HCT116 (cell line): ENCODE results near the gene ENTPD7. TPM values are rescaled to one million over a fixed set of nuclear protein-coding genes. Genes with fewer than 3 reads are reported as not detected.

Experiments used
- ATAC-seq: fragments of 200-7000 bp; cut with Tn5 transposase; 2 replicates; pipeline ENCODE4 v1.9.1; 2020; ENCODE audit warnings: mild to moderate bottlenecking, moderate library complexity
- BruUV-seq: library from RNA; stranded (reverse); fragments of 400-500 nt; replicated peaks from 2 replicates; lab custom pipeline; 2021; lab: Mats Ljungman, UMichigan
- CTCF ChIA-PET: fragments of 300-600 bp; sonication (Branson Sonifier 250); formaldehyde crosslinking; loops from one replicate; lab custom pipeline; 2021; ENCODE audit warnings: antibody characterized with exemption; lab: Charles Lee
- POLR2A ChIA-PET: fragments of 300-600, 350-600 bp; sonication (Branson Sonifier 250); formaldehyde crosslinking; loops from one replicate; lab custom pipeline; 2021; ENCODE audit warnings: antibody characterized with exemption; lab: Charles Lee
- RAD21 ChIA-PET, 2 experiments: fragments of 300-600 bp; sonication (Branson Sonifier 250); formaldehyde crosslinking; loops; one replicate each; lab custom pipeline; 2023; ENCODE audit warnings: low total read pairs in 2 of 2; ENCODE audit not compliant: uncharacterized antibody in 2 of 2, unreplicated experiment in 2 of 2, low non-redundant PET in 1 of 2; lab: Charles Lee
- DNase-seq: peaks from one replicate; pipeline ENCODE4 v3.0.0-alpha.2; 2010; ENCODE audit warnings: low read depth, low spot score
- H2AFZ ChIP-seq: fragments of 200-600 bp; shearing (Covaris generic), sonication (generic); 2 replicates; pipeline ENCODE4 v1.6.1; 2017; ENCODE audit warnings: low read depth, mixed run types, mixed read lengths, antibody characterized with exemption, low read length; ENCODE audit not compliant: poor library complexity, severe bottlenecking
- H3K27ac ChIP-seq: 2 replicates; pipeline ENCODE4 v1.5.1; 2012; ENCODE audit warnings: low read depth, low read length
- H3K27me3 ChIP-seq: fragments of 200-600 bp; sonication (generic); 2 replicates; pipeline ENCODE4 v1.6.1; 2016; ENCODE audit warnings: mixed run types, low read length, mixed read lengths; ENCODE audit not compliant: insufficient read depth
- H3K36me3 ChIP-seq, 2 experiments: fragments of 200-500 bp in 1 of 2; fragments of 200-600 bp in 1 of 2; sonication (Bioruptor generic) in 1 of 2; sonication (generic) in 1 of 2; 2 replicates each; pipeline versions ENCODE4 v1.5.1 to v1.6.1; 2014 to 2016; ENCODE audit warnings: low read length in 2 of 2, inconsistent platforms in 1 of 2, mixed read lengths in 1 of 2, mixed run types in 1 of 2; ENCODE audit not compliant: insufficient read depth in 2 of 2, control insufficient read depth in 1 of 2
- H3K4me1 ChIP-seq, 2 experiments: fragments of 200-600 bp in 1 of 2; sonication (generic) in 1 of 2; 2 replicates each; pipeline versions ENCODE4 v1.5.1 to v1.6.1; 2012 to 2017; ENCODE audit warnings: low read length in 2 of 2, inconsistent platforms in 1 of 2, mild to moderate bottlenecking in 1 of 2, mixed read lengths in 1 of 2, mixed run types in 1 of 2, moderate library complexity in 1 of 2; ENCODE audit not compliant: insufficient read depth in 2 of 2, control insufficient read depth in 1 of 2
- H3K4me2 ChIP-seq: fragments of 200-600 bp; sonication (generic); 2 replicates; pipeline ENCODE4 v1.6.1; 2017; ENCODE audit warnings: mixed run types, low read length, mixed read lengths
- H3K4me3 ChIP-seq, 2 experiments: fragments of 200-600 bp in 1 of 2; sonication (generic) in 1 of 2; replicated peaks in 1 of 2; 2 replicates each; pipeline ENCODE4 v1.5.1; 2011 to 2016; ENCODE audit warnings: low read length in 2 of 2, control low read depth in 1 of 2, low read depth in 1 of 2, mild to moderate bottlenecking in 1 of 2, mixed read lengths in 1 of 2, mixed run types in 1 of 2
- H3K79me2 ChIP-seq: fragments of 200-600 bp; sonication (generic); 2 replicates; pipeline ENCODE4 v1.6.1; 2017; ENCODE audit warnings: mild to moderate bottlenecking, mixed run types, low read length, moderate library complexity, mixed read lengths; ENCODE audit not compliant: insufficient read depth
- H3K9ac ChIP-seq: fragments of 200-600 bp; sonication (generic); 2 replicates; pipeline ENCODE4 v1.6.1; 2016; ENCODE audit warnings: low read length, mixed read lengths
- H3K9me2 ChIP-seq: fragments of 200-600 bp; sonication (generic), shearing (Covaris generic); 2 replicates; pipeline ENCODE4 v1.6.1; 2017; ENCODE audit warnings: mixed run types, mild to moderate bottlenecking, moderate library complexity; ENCODE audit not compliant: insufficient read depth
- H3K9me3 ChIP-seq, 2 experiments: fragments of 200-500 bp in 1 of 2; fragments of 200-600 bp in 1 of 2; sonication (Bioruptor generic) in 1 of 2; sonication (generic) in 1 of 2; 2 replicates each; pipeline ENCODE4 v1.6.1; 2014 to 2017; ENCODE audit warnings: low read length in 2 of 2, mixed read lengths in 2 of 2, inconsistent platforms in 1 of 2, low read depth in 1 of 2, mild to moderate bottlenecking in 1 of 2, mixed run types in 1 of 2, moderate library complexity in 1 of 2; ENCODE audit not compliant: control insufficient read depth in 1 of 2, insufficient read depth in 1 of 2
- H4K20me1 ChIP-seq: fragments of 200-600 bp; sonication (generic), shearing (Covaris generic); 2 replicates; pipeline ENCODE4 v1.6.1; 2017; ENCODE audit warnings: mixed run types, mild to moderate bottlenecking, moderate library complexity; ENCODE audit not compliant: insufficient read depth
- ATF3 ChIP-seq: IDR thresholded peaks from 2 replicates; pipeline ENCODE4 v1.6.1; 2012
- CTCF ChIP-seq, 3 experiments: fragments of 200-600 bp in 1 of 3; sonication (generic) in 1 of 3; IDR thresholded peaks in 2 of 3; conservative IDR thresholded peaks in 1 of 3; 2 replicates each; pipeline ENCODE4 v1.5.1; 2012 to 2017; ENCODE audit warnings: low read depth in 2 of 3, low read length in 2 of 3, antibody characterized with exemption in 1 of 3, borderline replicate concordance in 1 of 3, control low read depth in 1 of 3, mild to moderate bottlenecking in 1 of 3, mixed read lengths in 1 of 3, mixed run types in 1 of 3, moderate library complexity in 1 of 3; ENCODE audit not compliant: insufficient read depth in 1 of 3
- EGR1 ChIP-seq: IDR thresholded peaks from 2 replicates; pipeline ENCODE4 v1.6.1; 2012; ENCODE audit warnings: low read depth
- MAX ChIP-seq: IDR thresholded peaks from 2 replicates; pipeline ENCODE4 v1.6.1; 2012
- POLR2A ChIP-seq: IDR thresholded peaks from 2 replicates; pipeline ENCODE4 v1.7.0; 2011; ENCODE audit warnings: borderline replicate concordance; ENCODE audit not compliant: insufficient read depth, insufficient read length; ENCODE audit errors: extremely low read depth
- SP1 ChIP-seq: IDR thresholded peaks from 2 replicates; pipeline ENCODE4 v1.6.1; 2012; ENCODE audit warnings: low read depth
- SRF ChIP-seq: IDR thresholded peaks from 2 replicates; pipeline ENCODE4 v1.6.1; 2012; ENCODE audit warnings: low read depth
- ZFX ChIP-seq: fragments of 450-650 bp; IDR thresholded peaks from 2 replicates; pipeline ENCODE4 v1.6.1; 2017
- intact Hi-C: fragments of 100-400 bp; cut with micrococcal nuclease; formaldehyde crosslinking; loops from 2 replicates; pipeline ENCODE4 v1.10.0; 2022
- total RNA-seq: library from RNA; stranded (reverse); gene quantifications from one replicate; pipeline ENCODE4 v1.2.1, GENCODE V29; 2021; ENCODE audit not compliant: unreplicated experiment

ENTPD7 gene
- total RNA-seq, 1 experiment from 2014 or later = 12.3 TPM

- TF ChIP-seq ATF3 = no peak
- TF ChIP-seq EGR1 = no peak
- TF ChIP-seq SRF = no peak
- TF ChIP-seq POLR2A = no peak
- TF ChIP-seq ZFX = no peak
- no peak for TF ChIP-seq MAX
Observed at GRCh38 chr10:99611326-99611725, 48.0 kb upstream of the ENTPD7 start (continued).

GRCh38 chr10:99612167-99612831, 47.0 kb upstream of the ENTPD7 start:
- ChIA-PET RAD21 (interaction anchor here (1.0 to 1.3 kb wide), 5 partner anchors 52 to 177 kb away, joined by 3 to 5 read pairs (median 3); no protein-coding TSS in a partner anchor), POLR2A (interaction anchor here (1.5 to 2.1 kb wide), 2 partner anchors 177 to 181 kb away, joined by 5 read pairs; partner anchors contain the start of gene GOT1), CTCF (interaction anchor here (0.8 to 8.4 kb wide), 16 partner anchors 9 to 220 kb away, joined by 3 to 52 read pairs (median 4); partner anchors contain the start of genes ENTPD7, GOT1 and SLC25A28)
- peak; percentile 88 for ATAC-seq
- Histone ChIP-seq H3K4me3 (no peak overlapping the region), H3K9me3 (no peaks in the 10 kb centered on the region), H3K9ac (no peak overlapping the region), H4K20me1 (no peaks in the 10 kb centered on the region; the same call in 1 of the 2 replicates), H3K27me3 (no peaks in the 10 kb centered on the region), H3K27ac (no peak overlapping the region), H3K4me1 (no peaks in the 10 kb centered on the region), H2AFZ (no peak overlapping the region), H3K79me2 (peaks cover 21% of the 10 kb centered on the region), H3K4me2 (no peak overlapping the region), H3K9me2 (no peaks in the 10 kb centered on the region), H3K36me3 (peaks cover 9 to 17% of the 10 kb centered on the region in 2 experiments; a peak in 2 of 4 replicates)
- DNase-seq = peak; percentile 59
- TF ChIP-seq SP1 (no peak), CTCF (IDR thresholded peaks at IDR 0.05 in 2 of 3, conservative IDR thresholded peaks at IDR 0.05 in 1 of 3; ENCODE audit: borderline replicate concordance in 1 of 3, insufficient read depth in 1 of 3, low read depth in 2 of 3, low read length in 2 of 3) (peak in 2 of 3 experiments; percentile 87 to 97; a peak in 4 of 6 replicates), EGR1 (no peak)
- no TSS peak for BruUV-seq
- intact Hi-C loops = loop anchor here (1.0 to 5.0 kb wide), 5 partner anchors 52 to 1145 kb away; no protein-coding TSS in a partner anchor
